Fibroblast of skin of right biceps (primary cell): Measurements from ENCODE around the gene CCDC171.
"Not testable (repeated sequence)": the region's sequence is repeated elsewhere in the genome, so short reads cannot be mapped to it uniquely, and the experiment has no call there.

Experiments
- DNase-seq: peaks from one replicate; pipeline ENCODE4 v3.0.0-alpha.2; 2013

Gene CCDC171

GRCh38 chr9:15552636-15553527, at the start of gene CCDC171:
Gene CCDC171, plus strand, starts transcription at chr9:15553043. Its CDS starts 11,046 bp downstream, at chr9:15564089.
- DNase-seq: peak; percentile 96

DNA sequence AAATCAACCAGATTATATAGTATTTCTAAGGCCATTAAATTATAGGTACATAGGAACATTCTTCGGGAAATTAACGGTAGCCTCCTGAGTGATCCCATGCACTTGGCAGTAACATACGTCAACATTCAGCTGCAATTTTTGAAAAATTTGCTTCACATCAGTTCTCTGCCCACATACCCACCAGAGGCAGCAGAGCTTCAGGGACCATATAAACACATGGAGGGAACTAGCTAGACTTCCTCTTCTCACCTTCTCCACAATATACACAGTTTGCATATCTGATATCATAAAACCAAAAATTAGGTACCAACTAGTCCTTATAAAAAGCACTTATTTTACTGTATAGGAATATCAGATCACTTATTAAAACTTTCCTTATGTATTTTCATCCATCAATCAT, 46.9 kb upstream of the CCDC171 start:
- no peak for DNase-seq

DNA sequence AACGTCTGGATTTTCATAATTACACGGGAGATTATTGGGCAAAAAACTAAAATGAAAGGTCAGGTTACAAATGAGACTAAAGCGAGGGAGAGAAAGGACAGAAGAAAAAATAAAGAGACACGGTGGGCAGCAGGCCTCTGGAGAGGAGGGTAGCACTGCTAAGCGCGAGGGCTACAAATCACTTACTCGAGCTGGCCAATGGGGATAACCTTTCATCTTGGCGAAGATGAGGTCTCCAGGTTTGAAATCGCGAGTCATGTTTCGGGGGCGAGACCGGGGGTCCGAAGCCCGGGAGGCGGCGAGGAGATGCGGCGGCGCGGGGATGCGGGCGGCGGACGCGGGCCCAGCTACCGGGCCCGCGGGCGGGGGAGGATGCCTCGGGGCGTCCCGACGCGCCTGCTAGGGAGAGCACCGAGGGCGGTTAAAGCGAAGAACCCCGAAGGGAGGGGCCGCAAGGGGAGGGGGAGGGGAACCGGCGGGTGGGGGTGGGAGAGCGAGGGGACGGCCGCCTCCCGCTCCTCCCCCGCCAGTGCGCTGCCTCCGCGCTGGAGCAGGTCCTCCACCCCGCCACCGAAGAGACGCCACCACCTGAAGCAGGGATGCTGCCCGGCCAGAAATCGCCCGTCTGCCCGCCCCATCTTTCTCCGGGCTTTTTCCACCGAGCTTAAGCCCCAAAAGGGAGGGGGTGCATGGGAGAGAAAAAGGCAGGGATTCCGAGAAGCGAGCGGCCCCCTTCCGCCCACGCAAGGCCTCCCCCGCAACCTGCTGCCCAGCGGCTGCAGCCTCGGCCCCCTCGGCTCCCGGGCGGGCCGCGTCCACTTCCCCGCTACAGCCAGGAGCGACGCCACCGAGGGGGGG, 42.7 kb upstream of the CCDC171 start:
- DNase-seq: peak; percentile 39

GRCh38 chr9:15510789-15511575, 41.9 kb upstream of the CCDC171 start, which contains the start of gene PSIP1:
Gene PSIP1, minus strand, starts transcription at chr9:15510970. Its CDS starts 782 bp downstream, at chr9:15510188.
- DNase-seq: peak; percentile 87

DNA sequence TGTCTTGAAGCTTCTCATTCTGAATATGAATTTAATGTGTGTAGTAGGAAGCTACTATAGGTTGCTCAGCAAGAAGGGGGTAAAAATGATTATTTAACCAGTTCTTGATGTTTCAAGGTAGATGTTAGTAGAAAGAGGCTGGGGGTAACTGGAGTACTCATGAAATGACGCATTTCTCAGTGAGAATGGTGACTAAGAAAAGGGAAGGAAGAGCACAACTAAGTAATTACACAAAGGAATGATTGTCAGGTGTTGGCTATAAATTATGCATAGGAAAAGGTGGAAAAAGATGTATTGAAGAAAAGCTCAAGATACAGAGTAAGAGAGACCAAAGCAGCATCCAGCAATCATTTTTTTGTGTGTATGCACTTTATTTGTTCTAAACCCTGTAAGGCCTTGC, 40.6 kb upstream of the CCDC171 start:
- DNase-seq: no peak

DNA sequence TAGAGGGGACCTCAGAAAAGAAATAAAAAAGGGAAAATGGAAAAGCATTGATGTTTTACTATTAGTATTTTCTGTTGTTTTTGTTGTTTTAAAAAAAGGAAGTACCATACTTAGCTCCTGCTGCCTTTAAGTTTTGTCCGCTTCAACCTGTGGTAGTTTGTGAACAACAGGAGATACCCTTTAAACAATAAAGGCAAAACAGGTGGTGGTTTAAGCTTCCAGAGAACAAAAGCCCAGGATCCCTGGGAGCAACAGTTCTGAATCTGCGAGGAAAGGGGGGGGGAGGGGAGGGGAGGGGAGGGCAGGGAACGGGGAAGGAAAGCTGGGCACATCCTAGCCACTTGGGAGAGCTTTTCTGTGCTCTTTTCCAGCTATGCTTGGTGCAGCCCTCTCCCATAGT, 40.0 kb upstream of the CCDC171 start:
- DNase-seq: no peak

- DNase-seq: peak; percentile 36
Measured at GRCh38 chr9:15513335-15513734, 39.5 kb upstream of the CCDC171 start.

DNA sequence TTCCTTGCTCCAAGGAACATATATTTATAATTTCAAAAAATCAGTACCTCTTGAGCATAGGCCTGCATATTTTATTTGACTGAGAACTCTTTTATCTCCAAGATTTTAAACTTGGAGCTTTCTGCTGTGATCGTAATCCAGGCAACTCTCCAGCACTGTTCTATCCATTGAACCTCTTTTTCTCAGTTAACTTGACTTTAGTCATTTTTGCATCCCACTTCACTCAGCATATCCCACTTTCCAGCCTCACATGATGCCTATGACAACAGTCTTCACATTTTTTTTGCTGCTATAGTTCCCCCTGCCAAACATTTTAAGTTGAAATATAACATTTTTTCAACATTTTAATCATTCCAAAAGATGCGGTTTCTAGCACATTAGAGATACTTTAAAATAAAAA, 33.0 kb upstream of the CCDC171 start:
- no peak for DNase-seq

DNA sequence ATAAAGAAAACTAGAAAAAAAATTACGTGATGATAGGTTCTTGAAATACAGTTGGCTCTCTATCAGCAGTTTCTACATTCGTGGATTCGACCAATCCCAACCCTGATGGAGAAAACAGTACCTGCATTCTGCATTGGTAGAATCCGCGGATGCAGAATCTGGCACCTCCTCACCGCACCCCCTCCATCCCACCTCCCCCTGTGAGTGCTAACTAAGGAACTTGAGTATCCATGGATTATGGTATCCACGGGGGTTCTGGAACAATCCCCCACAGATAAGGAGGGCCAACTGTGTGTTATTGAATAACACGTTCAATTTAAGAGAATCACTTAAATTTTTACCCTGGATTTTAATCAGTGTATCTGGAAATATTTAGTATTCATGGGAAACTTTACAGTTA, 31.6 kb upstream of the CCDC171 start:
- no peak for DNase-seq

GRCh38 chr9:15522130-15522755, 30.6 kb upstream of the CCDC171 start:
- no peak for DNase-seq

GRCh38 chr9:15524845-15525455, 27.9 kb upstream of the CCDC171 start:
- DNase-seq: no peak

GRCh38 chr9:15525958-15526357, 26.9 kb upstream of the CCDC171 start:
- DNase-seq: no peak

DNA sequence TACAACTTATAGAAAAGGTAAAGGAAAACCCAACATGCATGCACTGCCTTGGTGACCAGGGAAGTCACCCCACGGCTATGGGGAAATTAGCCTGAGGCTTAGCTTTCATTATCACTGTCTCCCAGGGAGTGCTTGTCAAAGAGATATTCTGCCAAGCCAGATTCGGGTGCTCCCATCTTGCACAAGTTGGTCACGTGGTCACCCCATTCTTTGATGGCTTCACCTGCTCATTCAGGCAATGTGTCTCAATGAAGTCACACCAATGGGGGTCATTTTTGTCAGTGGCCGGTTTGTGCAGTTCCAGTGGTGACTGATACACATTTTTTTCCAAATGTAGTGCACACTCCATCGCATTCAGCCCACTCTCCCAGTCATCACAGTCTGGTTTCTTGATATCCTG, 25.8 kb upstream of the CCDC171 start:
- DNase-seq: not testable (repeated sequence)

- DNase-seq: no peak
Measured at GRCh38 chr9:15529566-15530324, 23.1 kb upstream of the CCDC171 start.

- DNase-seq: no peak
Measured at GRCh38 chr9:15531380-15531779, 21.5 kb upstream of the CCDC171 start.

GRCh38 chr9:15541872-15542271, 11.0 kb upstream of the CCDC171 start:
- DNase-seq: no peak

DNA sequence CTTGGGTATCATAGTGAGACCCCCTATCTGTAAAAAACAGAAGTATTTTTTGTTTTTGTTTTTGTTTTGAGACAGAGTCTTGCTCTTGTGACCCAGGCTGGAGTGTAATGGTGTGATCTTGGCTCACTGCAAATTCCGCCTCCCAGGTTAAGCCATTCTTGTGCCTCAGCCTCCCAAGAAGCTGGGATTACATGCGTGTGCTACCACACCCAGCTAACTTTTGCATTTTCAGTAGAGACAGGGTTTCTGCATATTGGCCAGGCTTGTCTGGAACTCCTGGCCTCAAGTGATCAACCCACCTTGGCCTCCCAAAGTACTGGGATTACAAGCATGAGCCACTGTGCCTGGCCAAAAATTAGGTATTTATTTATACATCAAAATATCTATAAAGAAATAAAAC, 10.2 kb upstream of the CCDC171 start:
- no peak for DNase-seq

- DNase-seq: peak; percentile 21
Measured at GRCh38 chr9:15543047-15543813, 9.6 kb upstream of the CCDC171 start.

DNA sequence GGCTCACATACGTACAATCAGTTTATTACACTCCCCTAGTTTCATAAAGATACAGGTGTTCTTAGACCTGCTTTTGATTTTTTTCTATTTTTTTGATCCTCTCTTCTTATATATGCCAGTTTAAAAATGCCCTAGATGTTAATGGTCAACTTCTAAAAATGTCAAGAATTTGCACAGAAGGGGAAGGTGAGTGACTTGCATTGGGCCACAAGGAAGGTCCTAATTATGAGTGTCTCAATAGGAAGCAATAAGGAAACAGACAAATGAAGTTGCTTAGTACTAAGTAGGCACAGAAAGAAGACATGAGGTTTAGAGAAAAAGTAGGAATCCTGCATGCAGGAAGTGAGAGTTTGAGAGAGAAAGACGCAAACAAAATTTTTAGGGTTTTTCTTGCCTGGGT, 3.2 kb upstream of the CCDC171 start:
- no peak for DNase-seq

GRCh38 chr9:15553528-15553898, 670 bp downstream of the CCDC171 start:
- no peak for DNase-seq
